ENCODE data around the gene AGMO. TPM values are rescaled to one million over a fixed set of nuclear protein-coding genes. Genes with fewer than 3 reads are reported as not detected.
A peak's percentile ranks its signal among the peaks of the same experiment; 100 is the strongest.

AGMO gene
- total RNA-seq, 1 donor from 2014 or later: under 0.01 TPM

DNA sequence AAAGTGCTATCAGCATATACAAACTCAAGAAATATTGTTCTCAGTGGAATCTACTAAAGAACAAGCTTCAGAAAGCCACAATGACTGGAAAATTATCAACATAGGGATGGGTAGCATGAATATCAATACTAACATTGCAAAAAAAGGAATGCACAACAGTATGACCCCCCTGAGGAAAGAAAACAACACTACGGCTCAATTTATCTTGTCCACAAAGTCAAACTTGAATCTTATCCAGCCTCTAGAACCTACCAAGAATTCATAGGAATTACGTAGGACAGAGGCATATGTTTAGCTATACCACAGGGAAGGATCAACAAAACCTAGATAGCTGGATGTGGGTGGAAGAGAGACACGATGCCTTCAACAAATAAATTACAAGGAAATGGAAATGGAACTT lies 54.6 kb downstream of the AGMO start:
- FAIRE-seq (no peak), DNase-seq (ENCODE audit: low spot score in 2 of 2) (no peak)

DNA sequence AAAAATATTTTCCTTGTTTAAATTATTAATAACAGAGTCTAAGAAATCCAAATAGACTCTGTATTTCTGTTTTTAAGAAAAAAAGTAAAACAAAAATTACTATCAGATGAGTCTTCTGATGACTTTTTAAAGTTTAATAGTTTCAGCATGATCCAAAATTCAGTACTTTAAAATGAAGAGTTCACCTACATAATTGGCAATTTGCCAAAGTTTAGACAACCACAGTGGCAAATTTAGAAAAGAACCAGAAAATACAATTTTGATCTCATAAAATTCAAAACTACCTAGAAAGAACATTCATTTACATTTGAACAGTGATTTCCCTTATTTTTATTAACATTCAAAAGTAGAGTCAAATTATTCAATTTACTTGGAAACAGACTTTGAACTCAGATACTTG lies 56.1 kb downstream of the AGMO start:
- no peak for FAIRE-seq
- DNase-seq (ENCODE audit: low spot score in 2 of 2): no peak

DNA sequence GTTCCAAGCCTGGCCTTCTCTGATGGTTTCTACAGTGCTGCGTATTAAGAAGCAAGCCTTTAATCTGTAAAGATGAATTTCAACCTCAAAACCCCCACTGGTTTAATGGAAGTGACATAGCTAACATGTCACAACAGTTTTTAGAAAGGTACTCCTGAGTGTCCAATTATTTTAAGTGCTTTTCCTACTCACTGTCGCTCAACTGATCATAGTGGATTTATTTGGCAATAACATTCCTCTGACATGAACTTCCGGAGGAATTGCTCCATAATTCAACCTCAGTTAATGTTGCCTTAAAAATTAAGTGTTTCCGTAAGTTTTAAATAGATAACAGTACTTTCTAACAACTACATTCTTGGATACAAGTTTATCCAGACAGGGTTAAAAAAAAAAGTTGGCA lies 57.5 kb downstream of the AGMO start:
- no peak for DNase-seq (ENCODE audit: low spot score in 2 of 2)
- no peak for FAIRE-seq

DNA sequence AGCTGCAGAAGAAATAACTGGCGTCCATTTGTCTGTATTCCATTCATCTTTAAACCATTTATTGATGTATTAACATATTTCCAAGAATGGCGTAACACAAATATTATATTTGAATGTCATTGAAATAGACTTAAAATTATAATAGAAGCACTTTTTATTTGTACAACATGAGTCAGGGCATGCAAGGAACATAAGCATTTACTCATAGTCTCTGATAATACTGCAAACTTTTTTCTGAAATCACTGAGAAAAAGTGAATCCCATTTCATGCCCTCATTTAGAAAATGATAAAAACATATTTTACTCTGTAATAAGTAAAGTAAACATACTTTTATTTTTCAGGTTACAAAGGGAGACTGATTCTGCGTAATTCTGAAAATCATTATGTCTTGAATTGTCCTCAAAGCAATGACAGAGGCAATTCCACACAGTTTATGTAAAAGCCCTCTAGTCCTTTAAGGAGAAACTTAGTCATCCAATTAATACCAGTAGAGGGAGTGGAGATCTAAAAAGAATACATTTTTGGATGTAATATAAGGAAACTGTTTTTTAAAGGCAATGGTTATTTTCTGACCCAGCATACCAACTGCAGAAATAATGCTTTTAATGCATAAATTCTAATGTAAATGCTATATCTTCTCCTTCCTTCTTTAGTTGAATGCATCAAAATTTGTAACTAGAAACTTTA lies 58.1 kb downstream of the AGMO start:
- FAIRE-seq (no peak), DNase-seq (ENCODE audit: low spot score in 2 of 2) (no peak)

DNA sequence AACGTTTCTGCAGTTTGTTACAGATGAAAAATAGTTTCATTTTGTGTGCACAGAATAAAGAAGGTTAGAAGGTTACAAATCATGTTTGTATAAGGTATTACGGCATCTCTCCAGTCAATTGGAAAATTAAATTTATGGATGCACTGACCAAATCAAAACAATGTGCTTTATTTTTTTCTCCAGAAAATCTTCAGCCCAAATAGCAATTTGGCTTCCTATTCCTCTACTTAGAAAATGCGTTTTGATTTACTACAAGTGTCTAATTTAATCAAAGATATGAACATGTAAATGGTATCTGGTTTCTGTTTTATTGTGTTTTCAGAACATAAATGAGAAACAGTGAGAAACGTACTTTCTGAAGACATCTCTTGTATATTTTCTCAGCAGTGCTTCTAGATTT lies 63.4 kb downstream of the AGMO start:
- no peak for FAIRE-seq
- no peak for DNase-seq (ENCODE audit: low spot score in 2 of 2)

DNA sequence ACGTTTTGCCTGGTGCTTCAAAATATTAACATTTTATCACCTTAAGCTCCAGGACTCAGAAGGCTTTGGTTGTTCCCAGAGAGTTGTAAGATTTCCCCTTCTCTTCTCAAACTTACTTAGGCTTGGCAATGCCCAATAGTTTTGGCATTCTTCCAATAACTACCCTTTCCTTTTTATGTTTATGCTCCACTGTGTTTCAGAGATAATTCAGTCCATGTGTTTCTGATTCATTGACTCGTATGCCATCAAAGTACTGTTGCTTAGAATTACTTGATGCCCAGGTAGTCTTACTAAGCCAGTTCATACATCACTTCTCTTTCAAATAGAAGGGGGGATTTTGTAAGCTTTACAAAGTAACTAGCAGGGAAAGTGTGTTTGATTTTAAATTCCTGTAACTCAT lies 66.6 kb downstream of the AGMO start:
- DNase-seq (ENCODE audit: low spot score in 2 of 2) (no peak), FAIRE-seq (no peak)

DNA sequence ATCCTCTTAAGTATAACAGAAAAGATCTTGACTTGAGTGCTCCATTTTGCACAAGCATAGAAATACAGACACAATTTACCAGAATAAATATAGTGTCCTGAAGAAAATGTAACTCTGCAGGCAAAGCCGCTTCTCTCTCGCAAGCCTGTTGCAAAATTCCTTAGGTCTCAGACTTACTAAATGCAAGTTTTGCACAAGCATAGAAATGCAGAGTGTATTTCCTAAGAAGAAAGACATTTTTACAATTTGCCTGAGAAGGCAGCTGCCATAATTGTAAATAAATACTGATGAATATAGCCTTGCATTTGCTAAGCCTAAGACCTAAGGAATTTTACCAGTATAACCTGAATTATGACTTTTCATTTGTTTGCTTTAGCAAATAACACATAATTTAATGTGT lies 67.1 kb downstream of the AGMO start:
- no peak for FAIRE-seq
- DNase-seq (ENCODE audit: low spot score in 2 of 2): no peak

DNA sequence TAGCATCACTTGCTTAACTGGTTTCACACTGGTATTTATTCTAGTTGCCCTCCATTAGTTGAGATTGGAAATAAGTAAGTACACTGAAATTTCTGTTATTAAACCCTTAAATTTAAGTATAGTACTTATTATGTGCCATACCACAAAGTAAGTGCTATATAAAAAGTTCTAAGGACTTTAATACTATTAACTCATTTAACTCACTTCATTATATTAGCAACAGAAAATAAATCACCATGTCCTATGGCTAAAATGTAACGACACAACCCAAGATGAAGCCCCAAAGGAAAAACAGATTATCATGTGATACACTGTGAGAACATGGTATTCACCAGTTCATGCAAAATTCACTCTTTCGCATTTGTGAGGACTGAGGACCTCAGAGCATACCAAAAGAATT lies 70.5 kb downstream of the AGMO start:
- FAIRE-seq (no peak), DNase-seq (ENCODE audit: low spot score in 2 of 2) (no peak)

DNA sequence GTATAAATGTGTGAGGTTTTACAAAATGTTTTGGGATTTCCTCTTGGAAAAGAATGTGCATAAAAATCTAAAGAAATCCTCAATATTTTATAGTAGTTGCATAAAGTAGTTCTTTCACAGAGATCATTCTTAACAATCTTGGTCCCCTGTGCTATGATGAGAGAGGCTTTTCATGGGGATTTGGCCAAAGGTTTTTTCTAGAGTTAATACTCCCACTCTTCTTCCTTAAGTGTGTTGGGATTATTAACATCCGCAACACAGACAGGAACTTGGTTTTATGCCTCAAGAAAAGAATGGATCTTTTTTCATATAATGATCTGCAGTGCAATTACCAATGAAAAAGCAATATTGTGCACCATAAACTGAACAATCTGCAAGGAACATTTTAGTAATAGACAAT lies 71.5 kb downstream of the AGMO start:
- no peak for DNase-seq (ENCODE audit: low spot score in 2 of 2)
- FAIRE-seq: no peak

DNA sequence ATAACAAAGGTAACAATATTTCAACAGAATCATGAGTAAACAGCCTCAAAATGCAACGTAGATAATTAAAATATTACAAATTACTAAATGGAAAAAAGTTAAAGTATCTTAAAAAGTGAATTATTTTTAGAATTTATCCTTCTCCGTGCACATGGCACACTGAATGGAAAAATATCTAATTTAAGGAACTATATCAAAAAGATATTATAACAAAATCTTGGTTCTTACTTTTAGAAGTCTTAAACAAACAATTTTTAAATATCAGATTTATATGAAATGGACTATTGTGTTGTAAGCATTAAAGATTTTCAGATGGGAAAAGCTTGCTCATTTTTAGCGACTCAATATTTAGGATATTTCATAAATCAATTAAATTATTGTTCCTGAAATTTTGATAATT lies 72.0 kb downstream of the AGMO start:
- FAIRE-seq: peak; percentile 63

DNA sequence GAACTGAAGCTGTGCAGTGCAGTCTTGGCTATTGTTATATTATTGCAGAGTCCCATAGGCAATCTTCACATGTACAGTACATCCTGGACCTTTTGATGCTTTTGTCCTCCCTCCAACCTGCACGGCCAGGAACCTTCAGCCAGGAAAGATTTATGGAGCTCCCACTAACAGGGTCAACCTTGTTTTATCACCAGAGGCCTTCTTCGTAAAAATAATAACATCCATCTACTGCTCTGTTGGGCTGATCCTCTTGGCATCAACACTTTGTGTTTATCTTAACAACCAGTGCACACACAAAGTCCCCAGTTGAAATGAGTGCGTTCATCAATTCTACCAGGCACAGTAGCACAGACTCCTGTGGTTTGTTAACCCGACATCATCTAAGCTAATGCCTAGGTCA lies 72.4 kb downstream of the AGMO start:
- DNase-seq (ENCODE audit: low spot score in 2 of 2): no peak
- no peak for FAIRE-seq

More for the DNA sequence above, 72.0 kb downstream of the AGMO start:
- no peak for DNase-seq (ENCODE audit: low spot score in 2 of 2)

DNA sequence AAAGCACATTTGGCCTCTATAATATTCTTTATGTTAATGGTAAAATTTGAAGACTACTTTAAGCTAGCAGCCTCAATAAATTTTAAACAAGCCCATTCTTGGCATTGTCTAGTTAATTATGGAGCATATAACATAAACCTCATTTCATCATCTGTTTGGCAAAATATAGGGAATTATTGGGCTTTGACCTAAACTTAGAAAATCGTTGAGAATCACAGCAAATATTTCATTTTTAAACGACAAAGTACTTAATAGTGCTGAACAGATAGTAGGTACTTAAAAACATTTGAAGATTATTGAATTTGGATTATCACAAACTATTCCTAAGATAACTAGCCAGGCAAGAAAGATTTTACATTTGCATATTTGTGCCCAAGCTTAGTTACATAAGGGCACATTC lies 73.4 kb downstream of the AGMO start:
- DNase-seq (ENCODE audit: low spot score in 2 of 2): no peak
- no peak for FAIRE-seq

DNA sequence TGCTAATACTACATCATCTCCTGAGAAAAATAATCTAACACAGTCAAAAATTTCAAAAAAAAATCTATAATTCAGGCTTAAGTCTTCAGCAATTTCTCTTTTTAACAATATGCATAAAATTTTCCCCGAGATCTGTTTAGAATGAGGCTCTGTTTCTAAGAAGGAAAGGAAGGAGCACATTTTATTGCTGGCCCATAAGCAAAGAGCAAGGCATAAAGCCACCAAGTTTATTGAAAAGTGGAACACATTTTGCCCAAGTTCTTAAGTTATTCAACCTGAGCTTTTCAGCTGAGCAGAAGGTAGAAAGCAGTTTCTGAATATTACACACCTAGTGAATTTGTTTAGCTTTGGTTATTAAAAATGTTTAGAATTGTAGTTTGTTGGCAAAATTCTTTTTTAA lies 73.9 kb downstream of the AGMO start:
- no peak for FAIRE-seq

DNA sequence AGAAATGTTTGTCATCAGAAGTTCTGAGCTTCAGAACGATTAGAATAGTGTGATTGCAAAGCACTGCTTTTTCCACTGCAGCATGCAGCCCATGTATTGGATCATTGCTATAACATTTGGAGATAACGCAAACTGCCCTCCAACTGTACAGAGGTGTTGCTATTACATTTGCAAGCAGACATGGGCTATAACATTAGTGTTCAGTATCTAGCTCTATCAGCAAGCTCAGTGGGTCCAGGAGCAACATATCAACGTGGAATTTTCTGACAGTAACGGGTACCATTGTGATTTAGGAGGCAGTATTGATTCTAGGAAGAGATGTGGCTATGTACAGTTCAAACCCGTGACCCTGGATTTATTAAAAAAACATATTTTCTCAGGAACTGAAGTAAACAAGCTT lies 75.8 kb downstream of the AGMO start:
- DNase-seq (ENCODE audit: low spot score in 2 of 2) (no peak), FAIRE-seq (no peak)

More for the DNA sequence above, 73.9 kb downstream of the AGMO start:
- no peak for DNase-seq (ENCODE audit: low spot score in 2 of 2)

DNA sequence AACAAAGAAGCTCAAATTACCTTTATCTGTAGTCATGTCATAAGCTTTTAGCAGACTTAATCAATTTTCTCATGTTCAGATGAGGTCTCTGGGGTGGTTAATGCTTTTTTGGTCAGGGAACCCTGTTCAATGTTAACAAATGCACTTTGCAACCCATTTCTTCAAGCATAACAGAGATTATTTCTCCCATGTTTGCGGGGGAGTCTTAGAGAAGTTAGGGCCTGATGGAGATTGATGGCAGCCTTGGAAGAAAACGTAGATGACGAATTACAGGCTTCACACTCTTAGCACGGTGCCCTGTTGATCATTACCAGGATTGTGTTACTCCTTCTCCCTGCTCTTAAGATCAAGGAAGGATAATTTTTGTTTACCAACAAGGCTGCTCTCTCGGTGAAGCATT lies 76.4 kb downstream of the AGMO start:
- FAIRE-seq: no peak
- no peak for DNase-seq (ENCODE audit: low spot score in 2 of 2)

DNA sequence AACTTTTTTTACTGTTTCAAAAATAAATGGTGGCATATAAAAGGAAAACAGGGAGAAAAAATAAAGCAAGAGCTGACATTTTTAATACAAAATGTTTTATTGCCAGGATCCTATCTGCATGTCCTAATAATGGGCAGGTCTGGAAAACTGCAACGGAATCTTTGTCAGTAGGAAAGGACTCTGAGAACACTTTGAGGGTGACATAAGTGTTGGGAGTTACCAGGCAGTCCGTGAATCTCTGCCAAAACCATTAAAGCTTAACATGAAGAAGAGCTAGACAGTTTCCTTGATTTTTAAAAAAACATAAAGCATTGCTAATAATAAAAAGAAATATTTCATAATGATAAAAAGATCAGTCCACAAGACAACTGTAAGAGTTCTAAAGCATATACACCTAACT lies 80.7 kb downstream of the AGMO start:
- FAIRE-seq (no peak), DNase-seq (ENCODE audit: low spot score in 2 of 2) (no peak)

DNA sequence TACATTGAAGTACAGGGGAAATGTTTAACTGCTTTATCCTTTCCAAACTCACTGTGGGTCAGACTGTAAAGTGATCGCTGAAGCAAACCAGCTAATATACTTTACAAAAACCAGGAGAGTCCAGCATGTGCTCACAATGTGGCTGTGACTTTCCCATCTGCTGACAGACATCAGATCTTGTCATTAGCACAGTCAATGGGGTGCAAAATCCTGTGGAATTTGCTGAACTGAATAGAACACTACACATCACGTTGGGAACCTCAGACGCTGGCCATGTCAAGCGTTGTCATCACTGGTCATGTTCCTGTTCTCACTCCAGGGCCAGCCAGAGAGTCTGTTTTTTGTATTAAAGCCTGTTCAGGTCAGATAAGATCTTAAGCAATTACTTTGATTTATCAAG lies 83.4 kb downstream of the AGMO start:
- FAIRE-seq: no peak

DNA sequence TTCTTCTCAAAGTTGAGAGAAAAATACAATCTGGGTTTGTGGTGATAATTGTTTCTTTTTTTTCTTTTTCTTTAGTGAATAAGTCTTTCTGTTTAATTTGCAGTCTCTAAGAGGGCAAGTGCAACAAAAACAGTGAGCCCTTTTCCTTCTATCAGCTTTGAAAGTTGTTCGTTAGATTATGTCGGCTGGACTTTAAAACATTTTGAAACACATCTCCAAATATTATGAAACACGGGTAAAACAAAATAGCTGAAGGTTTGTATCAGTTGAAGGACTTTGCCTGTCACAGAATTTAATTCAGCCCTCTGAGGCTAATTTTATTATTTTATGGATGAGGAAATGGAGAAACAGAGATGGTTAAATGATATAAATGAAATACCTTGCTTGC lies 85.3 kb downstream of the AGMO start:
- FAIRE-seq: no peak
- DNase-seq (ENCODE audit: low spot score in 2 of 2): no peak

More for the DNA sequence above, 83.4 kb downstream of the AGMO start:
- DNase-seq (ENCODE audit: low spot score in 2 of 2): no peak

DNA sequence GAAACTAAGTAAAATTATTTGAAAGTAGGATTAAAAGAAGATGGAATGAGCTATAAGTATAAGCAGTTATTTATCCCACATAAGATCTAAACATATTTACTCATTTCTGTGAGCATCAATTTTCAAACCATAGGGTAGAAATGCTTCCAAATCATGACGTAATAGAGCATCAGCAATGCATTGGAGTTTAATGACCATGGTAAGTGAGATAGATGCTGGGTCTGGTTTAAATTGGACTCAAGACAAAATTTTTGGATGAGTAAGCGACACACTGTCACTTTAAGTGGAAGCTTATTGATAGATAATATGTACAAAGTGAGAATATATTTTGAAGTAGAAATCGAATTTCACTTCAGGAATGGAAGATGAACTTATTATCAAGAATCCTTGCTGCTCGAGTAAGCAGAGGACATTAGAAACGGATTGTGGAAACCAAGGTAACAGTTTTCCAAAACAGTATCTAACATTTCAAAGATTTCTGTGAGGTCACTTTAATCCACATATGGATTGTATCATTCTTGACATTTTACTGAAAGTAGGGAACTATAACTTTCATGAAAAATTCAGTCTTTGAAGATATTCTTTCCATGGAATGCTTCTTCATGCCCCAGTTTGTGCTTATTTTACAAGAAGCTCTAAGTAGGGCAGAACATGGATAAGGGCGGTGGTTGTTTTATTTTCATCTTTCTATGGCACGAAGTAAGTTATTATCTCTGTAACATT lies 85.8 kb downstream of the AGMO start:
- DNase-seq (ENCODE audit: low spot score in 2 of 2) (no peak), FAIRE-seq (no peak)

DNA sequence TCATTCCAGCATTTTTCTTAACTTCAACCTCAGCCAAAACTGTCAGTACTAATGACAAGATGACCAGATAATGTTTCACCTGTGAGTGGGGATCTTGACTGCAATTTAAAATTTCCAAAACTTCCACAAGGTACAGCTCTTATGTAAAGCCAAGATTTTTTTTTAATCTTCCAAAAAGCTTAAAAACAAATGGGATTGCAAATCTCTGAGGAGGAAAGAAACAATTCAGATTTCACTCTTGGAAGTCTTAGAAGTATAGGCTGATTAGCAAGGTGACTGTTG lies 90.2 kb downstream of the AGMO start:
- DNase-seq (ENCODE audit: low spot score in 2 of 2) (no peak), FAIRE-seq (no peak)

DNA sequence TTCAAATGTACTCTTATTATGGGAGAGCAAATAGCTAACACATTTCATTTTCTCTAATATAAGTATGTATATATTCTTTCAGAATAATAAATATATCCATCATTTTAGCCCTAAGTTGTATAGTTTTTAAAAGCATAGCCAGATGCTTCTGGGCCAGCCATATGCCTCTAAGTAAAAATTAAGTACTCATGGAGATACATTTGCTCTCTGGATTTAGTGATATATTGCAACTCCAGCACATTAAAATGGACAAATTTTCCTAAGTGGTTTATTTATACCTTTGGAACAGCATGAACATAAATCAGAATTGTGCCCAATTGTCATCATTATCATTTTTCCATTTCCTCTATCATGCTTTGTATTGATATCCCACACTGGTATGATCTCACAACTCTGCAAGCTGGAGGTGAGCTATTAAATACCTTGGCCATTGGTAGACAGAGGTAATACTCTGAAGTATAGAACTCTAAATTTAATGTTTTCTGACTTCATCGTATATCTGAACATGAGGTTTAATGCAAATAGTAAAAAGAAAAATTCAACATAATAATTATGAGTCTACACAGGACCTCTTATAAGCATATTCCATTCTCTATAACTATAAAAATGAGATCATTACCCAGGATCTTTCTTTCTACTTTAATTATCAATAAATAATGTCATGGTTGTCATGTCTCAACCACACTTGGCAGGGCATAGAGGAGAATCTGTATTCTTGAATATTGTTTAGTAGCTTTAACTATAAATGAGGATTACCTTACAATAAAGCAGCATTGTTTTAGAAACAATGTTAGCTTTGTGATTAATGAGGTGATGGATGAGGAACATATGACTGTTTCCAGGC lies 90.8 kb downstream of the AGMO start:
- no peak for DNase-seq (ENCODE audit: low spot score in 2 of 2)
- FAIRE-seq: no peak

DNA sequence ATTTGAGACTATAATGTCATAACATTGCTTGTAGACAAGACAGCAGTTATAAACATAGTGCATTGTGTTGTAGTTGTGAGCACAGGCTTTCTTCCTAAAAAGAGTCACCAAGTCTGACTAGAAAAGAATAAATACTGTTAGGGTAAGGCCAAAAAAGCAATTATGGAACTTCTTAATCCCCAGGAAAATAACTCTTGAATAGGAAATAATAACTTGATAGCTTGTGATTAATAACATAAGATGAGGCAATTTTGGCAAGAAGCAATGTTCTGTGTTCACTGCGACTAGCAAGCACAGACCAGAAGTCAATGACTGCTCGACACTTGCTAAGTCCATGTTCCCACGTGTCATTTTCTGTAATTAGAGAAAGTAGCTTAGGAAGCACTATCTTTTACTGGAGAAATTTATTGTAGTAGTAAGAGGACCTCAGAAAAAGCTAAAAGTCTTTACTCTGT lies 97.1 kb downstream of the AGMO start:
- FAIRE-seq: no peak
- DNase-seq (ENCODE audit: low spot score in 2 of 2): no peak

Measured in frontal cortex (tissue), 4 donors.